GM18507 (cell line): ENCODE data around the gene PARP1.

Experiments
- DNase-seq: peaks from one replicate; pipeline ENCODE4 v3.0.0; 2011; ENCODE audit warnings: low read depth; ENCODE audit not compliant: insufficient read length; ENCODE audit errors: extremely low spot score
- FAIRE-seq: peaks from 2 replicates; lab custom pipeline; 2011; peaks lifted over from hg19 to GRCh38; lab: Jason Lieb, UNC

Gene PARP1

GRCh38 chr1:226409392-226409791, 1.5 kb upstream of the PARP1 start:
- FAIRE-seq, result no peak

DNA sequence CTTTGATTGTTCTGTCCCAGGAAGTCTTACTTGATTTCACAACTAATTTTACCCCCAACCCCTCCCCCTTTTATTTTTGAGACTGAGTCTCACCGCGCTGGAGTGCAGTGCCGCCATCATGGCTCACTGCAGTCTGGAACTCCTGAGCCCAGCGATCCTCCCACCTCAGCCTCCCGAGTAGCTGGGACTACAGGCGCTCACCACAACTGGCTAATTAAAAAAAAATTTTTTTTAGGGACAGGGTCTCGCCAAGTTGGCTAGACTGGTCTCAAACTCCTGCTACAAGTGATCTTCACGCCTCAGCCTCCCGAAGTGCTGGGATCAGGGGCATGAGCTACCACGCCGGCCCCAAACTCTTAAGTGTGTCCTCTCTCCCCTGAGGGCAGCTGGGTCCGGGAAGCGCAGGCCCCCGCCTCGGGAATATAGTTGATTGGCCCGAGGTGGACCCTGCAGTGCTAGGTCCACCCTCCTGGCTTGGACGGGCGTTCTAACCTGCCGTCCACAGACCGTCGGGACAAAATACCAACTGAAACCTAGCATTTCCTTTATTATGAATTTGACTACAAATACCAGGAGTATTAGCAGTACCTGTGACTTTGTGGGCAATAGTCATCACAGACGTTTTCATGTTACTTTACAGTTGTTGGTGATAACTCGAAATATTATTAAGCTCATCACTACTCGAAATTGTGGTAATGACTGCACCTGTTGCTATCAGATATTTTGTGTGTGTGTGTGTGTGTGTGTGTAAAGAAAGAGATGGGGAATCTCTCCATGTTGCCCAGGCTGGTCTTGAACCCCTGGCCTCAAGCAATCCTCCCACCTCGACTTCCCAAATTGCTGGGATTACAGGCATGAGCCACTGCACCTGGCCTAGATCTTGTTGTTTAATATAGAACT, 642 bp upstream of the PARP1 start:
- DNase-seq, result no peak

More at GRCh38 chr1:226409392-226409791, 1.5 kb upstream of the PARP1 start:
- no peak for DNase-seq

GRCh38 chr1:226407199-226407496, 745 bp downstream of the PARP1 start:
- peak; percentile 44 for FAIRE-seq

More for the DNA sequence above, 642 bp upstream of the PARP1 start:
- FAIRE-seq, result no peak

GRCh38 chr1:226406401-226406881, 1.5 kb downstream of the PARP1 start:
- DNase-seq, result no peak
- FAIRE-seq, result peak; percentile 69

More at GRCh38 chr1:226407199-226407496, 745 bp downstream of the PARP1 start:
- no peak for DNase-seq

GRCh38 chr1:226405411-226405988, 2.4 kb downstream of the PARP1 start:
- FAIRE-seq (peak; percentile 86), DNase-seq (peak; percentile 15)

- FAIRE-seq (no peak), DNase-seq (no peak)
Measured at GRCh38 chr1:226404904-226405222, 3.0 kb downstream of the PARP1 start.

GRCh38 chr1:226404063-226404903, 3.6 kb downstream of the PARP1 start:
- FAIRE-seq (no peak), DNase-seq (no peak)

- DNase-seq, result no peak
- FAIRE-seq, result peak; percentile 65
Measured at GRCh38 chr1:226403201-226404034, 4.5 kb downstream of the PARP1 start.

DNA sequence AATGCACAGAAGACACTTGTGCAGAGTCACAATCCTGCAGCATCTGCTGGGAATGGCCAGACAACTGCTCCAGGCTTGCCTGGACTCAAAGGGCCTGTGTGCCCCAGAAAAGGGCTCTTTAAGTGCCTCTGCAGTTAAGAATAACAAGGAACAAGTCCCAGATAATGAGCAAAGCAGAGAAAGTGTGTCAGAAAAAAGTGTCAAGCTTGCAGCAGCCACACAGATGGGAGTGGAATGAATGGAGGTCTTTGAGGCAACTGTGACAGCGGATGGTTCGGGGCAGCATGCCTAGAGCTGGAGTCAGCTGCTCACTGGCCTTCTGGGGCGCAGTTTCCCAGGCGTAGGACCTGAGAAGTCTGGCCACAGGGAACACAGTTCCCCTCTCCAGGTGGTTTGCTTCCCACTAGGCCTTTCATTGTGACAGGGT, 5.1 kb downstream of the PARP1 start:
- FAIRE-seq (no peak), DNase-seq (no peak)

- FAIRE-seq (no peak), DNase-seq (no peak)
Measured at GRCh38 chr1:226401355-226402303, 6.3 kb downstream of the PARP1 start.

GRCh38 chr1:226400519-226401354, 7.2 kb downstream of the PARP1 start:
- no peak for DNase-seq

DNA sequence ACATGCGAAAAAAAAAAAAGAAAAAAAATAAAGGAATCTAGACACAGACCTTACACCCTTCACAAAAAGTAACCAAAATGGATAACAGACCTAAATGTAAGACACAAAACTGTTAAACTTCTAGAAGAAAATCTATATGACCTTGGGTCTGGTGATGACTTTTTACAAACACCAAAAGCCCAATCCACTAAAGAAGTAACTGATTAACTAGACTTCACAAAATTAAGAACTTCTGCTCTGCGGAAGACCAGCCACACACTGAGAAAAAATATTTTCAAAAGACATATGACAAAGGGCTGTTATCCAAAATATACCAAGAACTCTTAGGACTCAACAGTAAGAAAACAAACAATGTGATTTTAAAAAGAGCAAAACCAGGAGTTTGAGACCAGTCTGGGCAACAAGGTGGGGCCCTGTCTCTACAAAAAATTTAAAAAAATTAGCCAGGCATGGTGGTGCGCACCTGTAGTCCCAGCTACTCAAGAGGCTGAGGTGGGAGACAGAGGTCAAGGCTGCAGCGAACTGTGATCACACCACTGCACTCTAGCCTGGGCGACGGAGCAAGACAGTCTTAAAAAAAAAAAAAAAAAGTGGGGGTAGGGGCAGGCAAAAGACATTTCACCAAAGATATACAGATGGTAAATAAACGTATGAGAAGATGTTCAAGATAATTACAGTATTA, 9.8 kb downstream of the PARP1 start:
- no peak for DNase-seq
- FAIRE-seq, result no peak

More at GRCh38 chr1:226400519-226401354, 7.2 kb downstream of the PARP1 start:
- no peak for FAIRE-seq

GRCh38 chr1:226397011-226397926, 10.6 kb downstream of the PARP1 start:
- FAIRE-seq (no peak), DNase-seq (no peak)

DNA sequence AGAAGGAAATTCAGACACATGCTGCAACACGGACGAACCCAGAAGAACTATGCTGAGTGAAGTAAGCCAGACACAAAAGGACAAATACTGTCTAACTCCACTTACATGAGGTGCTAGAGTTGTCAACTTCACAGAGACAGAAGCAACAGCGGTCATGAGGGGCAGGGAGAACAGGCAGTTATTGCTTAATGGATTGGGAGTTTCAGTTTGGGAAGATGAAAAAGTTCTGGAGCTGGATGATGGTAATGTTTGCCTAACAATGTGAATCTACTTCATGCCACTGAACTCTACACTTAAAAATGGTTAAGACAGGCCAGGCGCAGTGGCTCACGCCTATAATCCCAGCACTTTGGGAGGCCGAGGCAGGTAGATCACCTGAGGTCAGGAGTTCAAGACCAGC, 12.1 kb downstream of the PARP1 start:
- FAIRE-seq (no peak), DNase-seq (no peak)

- FAIRE-seq (no peak), DNase-seq (no peak)
Measured at GRCh38 chr1:226394462-226394861, 13.4 kb downstream of the PARP1 start.

DNA sequence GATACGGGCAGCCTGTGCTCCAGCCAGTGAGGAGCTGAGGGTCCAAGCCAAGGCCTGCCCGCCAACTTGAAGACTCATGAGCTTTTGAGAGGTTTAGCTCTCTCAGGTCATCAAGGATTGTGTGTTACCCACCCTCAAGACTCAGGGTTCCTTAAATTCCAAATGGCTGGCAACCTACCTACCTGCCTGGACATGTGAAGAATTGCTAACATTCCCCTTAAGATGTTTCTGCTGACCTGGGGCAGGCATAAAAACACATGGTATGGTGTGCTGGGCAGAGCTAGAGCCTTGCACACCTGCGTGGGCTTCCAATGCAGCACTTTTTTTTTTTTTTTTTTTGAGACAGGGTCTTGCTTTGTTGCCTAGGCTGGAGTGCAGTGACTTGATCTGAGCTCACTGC, 17.2 kb downstream of the PARP1 start:
- DNase-seq (no peak), FAIRE-seq (no peak)
